Heart left ventricle (tissue), 16 donors: ENCODE measurements around the gene ADAMTSL2. TPM values are rescaled to one million over a fixed set of nuclear protein-coding genes. Genes with fewer than 3 reads are reported as not detected.

ENCODE experiments used
- ATAC-seq, 4 donors: fragments of 200-7000 bp; cut with Tn5 transposase; one replicate each; pipeline ENCODE4 v1.9.1; 2020 to 2022; ENCODE audit warnings: moderate library complexity in 4 of 4, mild to moderate bottlenecking in 3 of 4, moderate number of reproducible peaks in 1 of 4
- DNase-seq, 5 donors: peaks; one replicate each; pipeline ENCODE4 v3.0.0-alpha.2; 2020
- H3K27ac ChIP-seq, 12 donors: fragments of 200-600 bp; sonication (generic) in 4 of 12; one replicate each; pipeline versions ENCODE4 v1.5.0 to v1.8.0; 2016 to 2022; ENCODE audit warnings: mild to moderate bottlenecking in 2 of 12
- H3K27me3 ChIP-seq, 9 donors: fragments of 200-600 bp; sonication (generic) in 2 of 9; one replicate each; pipeline versions ENCODE4 v1.5.1 to v1.8.0; 2016 to 2022; ENCODE audit warnings: mild to moderate bottlenecking in 3 of 9
- H3K36me3 ChIP-seq, 9 donors: fragments of 200-600 bp; sonication (generic) in 2 of 9; one replicate each; pipeline versions ENCODE4 v1.5.0 to v1.8.0; 2018 to 2022; ENCODE audit warnings: mild to moderate bottlenecking in 2 of 9
- H3K4me1 ChIP-seq, 12 donors: fragments of 200-600 bp; sonication (generic) in 4 of 12; one replicate each; pipeline versions ENCODE4 v1.5.0 to v1.8.0; 2016 to 2022; ENCODE audit warnings: mild to moderate bottlenecking in 3 of 12
- H3K4me3 ChIP-seq, 12 donors: fragments of 200-600 bp; sonication (generic) in 4 of 12; one replicate each; pipeline versions ENCODE4 v1.5.0 to v1.8.0; 2017 to 2022; ENCODE audit warnings: mild to moderate bottlenecking in 9 of 12, moderate library complexity in 4 of 12
- H3K9me3 ChIP-seq, 12 donors: fragments of 200-600 bp; sonication (generic) in 4 of 12; one replicate each; pipeline versions ENCODE4 v1.5.0 to v1.8.0; 2016 to 2022; ENCODE audit warnings: mild to moderate bottlenecking in 1 of 12
- POLR2A ChIP-seq, 2 donors: fragments of 450-650 bp; IDR thresholded peaks; one replicate each; pipeline ENCODE4 v1.6.1; 2017; ENCODE audit warnings: antibody characterized with exemption in 2 of 2, mild to moderate bottlenecking in 2 of 2, moderate library complexity in 2 of 2
- WGBS, 4 donors: extraction: QIAGEN DNeasy Blood & Tissue Kit in 2 of 4; methylation state at CpG; one replicate each; pipeline versions ENCODE4 v1.1.5 to v1.1.7; 2013 to 2018; 5-methylcytosine and 5-hydroxymethylcytosine counted together
- intact Hi-C, 10 donors: fragments of 100-400 bp; cut with DNase I; formaldehyde crosslinking; loops; one replicate each; pipeline versions ENCODE4 v1.11.1 to v1.14.2; 2022
- polyA plus RNA-seq, 2 donors: library from polyadenylated mRNA; stranded (reverse); fragments of 200-250 nt; gene quantifications; one replicate each; pipeline ENCODE4 v1.2.3, GENCODE V29; 2013
- total RNA-seq, 9 donors: library from RNA; depleted of rRNA in 2 of 9; stranded (reverse); fragments of >200 nt in 2 of 9; fragmentation: NEBNext Ultra II Directional in 3 of 9; extraction: Animal tissue kit (Norgen Biotek cat#: 25700) in 3 of 9; gene quantifications; one replicate each; pipeline versions ENCODE4 v1.1.0 to v1.2.4, GENCODE V29; 2016 to 2023
- TF ChIP-seq, protein P1 (sequence below), 12 donors: fragments of 200-600 bp; sonication (generic) in 4 of 12; IDR thresholded peaks; one replicate each; pipeline versions ENCODE4 v1.5.0 to v1.8.0; 2018 to 2022; ENCODE audit warnings: antibody characterized with exemption in 12 of 12, mild to moderate bottlenecking in 5 of 12
- donor health status: ischemic (EF 13 %, LVEDD 7.1; RV severe dilation, severe dysfunction).
- donor health status: healthy with polysubstance abuse.
- donor health status: DM: no; HTN: yes; CAD: no.
- donor health status: DM: no; HTN: no; CAD: no.
- donor health status: ischemic (EF 25% LVEDD 6.9; RV normal size, moderate dysfunction).
- donor health status: ischemic (EF 25% LVEDD 5.7; RV mildly dilated, moderate dysfunction).
- donor health status: healthy.
- donor health status: DM: yes; HTN: yes; CAD: no.
- donor health status: ischemic (EF 35%, LVEDD 5.7; RV mildly dilated, moderate dysfunction).
- donor health status: nonischemic (EF 11% LVEDD 7.7; RV severe dilation, severe dysfunction).
- donor health status: DM: yes; HTN: yes; CAD: no.
- donor health status: PGD.
- donor health status: ischemic (EF 29% LVEDD 5.4; RV normal size, mild dysfunction).
- donor health status: nonischemic (EF 23%, LVEDD 6.1; RV moderate dilation, normal function).

The ADAMTSL2 gene
- total and polyA plus RNA-seq, 11 donors, result 2.3 to 5.1 (median 3.7) TPM

DNA sequence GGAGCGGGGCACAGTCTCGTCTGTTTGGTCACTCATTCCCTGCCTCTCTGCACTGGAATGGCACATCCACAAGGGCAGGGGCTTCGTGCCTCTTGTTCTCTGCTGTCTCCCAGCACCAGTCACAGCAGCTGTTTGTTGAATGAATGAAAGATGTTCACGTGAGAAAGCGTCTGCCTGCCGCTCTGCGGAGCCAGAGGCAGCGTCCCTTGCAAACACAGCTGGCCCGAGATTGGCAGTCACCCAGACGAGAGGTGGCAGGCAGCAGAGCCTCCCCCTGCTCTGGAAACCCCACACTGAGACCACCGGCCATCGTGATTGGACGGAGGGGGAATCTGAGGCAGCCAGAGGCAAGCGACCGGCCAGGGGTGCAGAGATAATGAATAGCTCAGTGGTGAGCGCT lies 80.7 kb downstream of the ADAMTSL2 start:
- H3K4me3 ChIP-seq, result no peak overlapping the region
- peaks cover 7 to 78% (median 35%) of the 10 kb centered on the region in 9 donors for H3K27me3 ChIP-seq
- WGBS, 4 donors, result 33 to 57% (median 37%) methylated on average over 5 to 16 of the region's 16 CpGs
- no peak for ATAC-seq
- H3K9me3 ChIP-seq, result no peaks in the 10 kb centered on the region
- no peak overlapping the region for H3K27ac ChIP-seq
- TF ChIP-seq, protein P1, sequence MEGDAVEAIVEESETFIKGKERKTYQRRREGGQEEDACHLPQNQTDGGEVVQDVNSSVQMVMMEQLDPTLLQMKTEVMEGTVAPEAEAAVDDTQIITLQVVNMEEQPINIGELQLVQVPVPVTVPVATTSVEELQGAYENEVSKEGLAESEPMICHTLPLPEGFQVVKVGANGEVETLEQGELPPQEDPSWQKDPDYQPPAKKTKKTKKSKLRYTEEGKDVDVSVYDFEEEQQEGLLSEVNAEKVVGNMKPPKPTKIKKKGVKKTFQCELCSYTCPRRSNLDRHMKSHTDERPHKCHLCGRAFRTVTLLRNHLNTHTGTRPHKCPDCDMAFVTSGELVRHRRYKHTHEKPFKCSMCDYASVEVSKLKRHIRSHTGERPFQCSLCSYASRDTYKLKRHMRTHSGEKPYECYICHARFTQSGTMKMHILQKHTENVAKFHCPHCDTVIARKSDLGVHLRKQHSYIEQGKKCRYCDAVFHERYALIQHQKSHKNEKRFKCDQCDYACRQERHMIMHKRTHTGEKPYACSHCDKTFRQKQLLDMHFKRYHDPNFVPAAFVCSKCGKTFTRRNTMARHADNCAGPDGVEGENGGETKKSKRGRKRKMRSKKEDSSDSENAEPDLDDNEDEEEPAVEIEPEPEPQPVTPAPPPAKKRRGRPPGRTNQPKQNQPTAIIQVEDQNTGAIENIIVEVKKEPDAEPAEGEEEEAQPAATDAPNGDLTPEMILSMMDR (IDR thresholded peaks at IDR 0.05), result no peak
- TF ChIP-seq POLR2A (IDR thresholded peaks at IDR 0.05), result no peak
- intact Hi-C loops, result no loop called here
- H3K36me3 ChIP-seq, result no peaks in the 10 kb centered on the region
- no peaks in the 10 kb centered on the region for H3K4me1 ChIP-seq
- no peak for DNase-seq

DNA sequence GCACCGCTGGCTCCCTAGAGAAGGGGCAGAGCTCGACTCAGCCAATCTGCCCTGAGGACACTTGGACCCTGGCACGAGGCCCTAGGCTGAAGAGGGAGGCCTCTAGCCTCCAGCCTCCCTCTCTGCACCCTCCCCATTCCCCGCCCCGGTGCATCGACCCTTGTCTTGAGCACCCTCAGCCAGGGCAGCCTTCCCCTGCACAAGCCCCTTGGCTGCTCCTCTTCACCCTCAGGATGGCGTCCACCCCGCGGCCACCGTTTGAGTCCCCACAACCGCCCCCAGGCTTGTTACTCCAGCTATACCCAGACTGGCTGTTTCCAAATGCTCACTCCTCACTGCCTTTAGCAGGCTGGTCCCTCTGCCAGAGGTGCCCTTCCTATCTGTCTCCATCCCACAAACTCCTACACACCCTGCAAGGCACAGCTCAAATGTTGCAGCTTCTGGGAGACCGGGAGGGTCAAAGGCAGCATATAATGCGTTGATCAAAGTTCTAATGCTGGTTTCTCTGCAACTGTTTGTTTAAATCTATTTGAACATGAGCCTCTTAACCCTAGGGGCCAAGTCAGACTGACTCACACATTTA lies 81.2 kb downstream of the ADAMTSL2 start:
- Histone ChIP-seq H3K27ac (no peak overlapping the region), H3K4me1 (no peaks in the 10 kb centered on the region), H3K36me3 (no peaks in the 10 kb centered on the region), H3K9me3 (no peaks in the 10 kb centered on the region), H3K27me3 (peaks cover 7 to 74% (median 32%) of the 10 kb centered on the region in 9 donors), H3K4me3 (no peak overlapping the region)
- DNase-seq, result no peak
- no peak for ATAC-seq
- TF ChIP-seq, protein P1 (IDR thresholded peaks at IDR 0.05), result no peak
- no peak for TF ChIP-seq POLR2A (IDR thresholded peaks at IDR 0.05)
- intact Hi-C loops, result no loop called here
- WGBS, 4 donors, result 69 to 87% (median 76%) methylated on average over 10 to 13 of the region's 13 CpGs

DNA sequence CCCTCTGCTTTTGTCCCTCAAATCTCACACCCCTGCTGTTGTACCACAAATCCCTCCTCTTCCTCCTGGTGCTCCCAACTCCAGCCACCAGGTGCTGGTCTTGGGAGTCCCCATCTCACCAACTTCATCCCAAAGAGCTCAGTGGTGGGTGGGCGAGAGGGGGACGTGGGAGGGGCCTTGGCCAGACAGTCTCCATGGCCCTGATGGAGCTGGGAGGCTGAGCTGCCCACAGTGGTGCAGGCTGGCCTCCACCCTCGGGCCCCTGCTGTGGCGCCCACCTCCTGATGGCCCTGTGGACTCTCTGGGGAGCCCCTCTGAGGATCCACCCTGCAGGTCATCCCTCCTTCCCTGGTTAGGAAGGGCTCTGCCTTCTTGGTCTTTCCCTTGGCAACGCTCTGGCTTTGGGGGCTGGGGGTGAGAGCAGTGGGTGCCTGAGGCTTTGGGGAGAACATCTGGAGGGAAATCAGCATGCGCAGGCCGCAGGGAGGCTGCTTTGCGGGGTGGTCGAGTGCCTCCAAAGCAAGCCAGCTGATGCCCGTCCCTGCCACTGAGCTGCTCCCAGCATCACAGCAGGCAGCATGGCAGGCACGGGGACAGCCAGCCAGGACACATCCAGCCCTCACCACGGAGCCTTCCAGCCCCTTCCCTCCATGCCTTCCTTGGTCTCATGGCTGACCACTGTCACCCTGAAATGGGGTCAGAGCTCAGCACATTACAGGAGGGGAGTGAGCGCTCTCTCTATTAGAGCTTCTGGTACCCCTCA lies 82.3 kb downstream of the ADAMTSL2 start:
- TF ChIP-seq, protein P1 (IDR thresholded peaks at IDR 0.05), result no peak
- TF ChIP-seq POLR2A (IDR thresholded peaks at IDR 0.05), result no peak
- H3K4me1 ChIP-seq, result no peaks in the 10 kb centered on the region
- ATAC-seq (peak in 1 of 4 donors; percentile 29), DNase-seq (no peak)
- intact Hi-C loops, result no loop called here
- no peaks in the 10 kb centered on the region for H3K36me3 ChIP-seq
- no peak overlapping the region for H3K4me3 ChIP-seq
- H3K9me3 ChIP-seq, result no peaks in the 10 kb centered on the region
- H3K27me3 ChIP-seq, result peaks cover 9 to 68% (median 27%) of the 10 kb centered on the region in 9 donors
- 69 to 82% (median 79%) methylated on average over 9 to 13 of the region's 13 CpGs for WGBS, 4 donors
- H3K27ac ChIP-seq, result no peak overlapping the region

DNA sequence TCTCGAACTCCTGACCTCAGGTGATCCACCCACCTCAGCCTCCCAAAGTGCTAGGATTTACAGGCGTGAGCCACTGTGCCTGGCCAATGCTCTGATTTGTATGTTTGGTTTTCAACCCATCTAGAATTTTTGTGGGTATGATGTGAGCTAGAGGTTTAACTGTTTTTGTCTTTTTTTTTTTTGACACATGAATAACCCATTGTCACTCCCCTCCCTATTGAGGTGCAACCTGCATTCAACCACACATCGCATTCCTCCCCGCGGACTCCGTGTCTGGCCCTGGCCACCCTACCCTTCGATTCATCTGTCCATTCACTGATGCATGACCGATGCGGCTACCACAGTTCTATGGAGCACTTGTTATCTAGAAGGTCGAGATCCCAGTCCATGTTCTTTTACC lies 84.2 kb downstream of the ADAMTSL2 start:
- WGBS, 4 donors, result 84 to 87% (median 86%) methylated on average over 10 of the region's 10 CpGs
- Histone ChIP-seq H3K4me3 (no peak overlapping the region), H3K4me1 (no peaks in the 10 kb centered on the region), H3K27ac (no peak overlapping the region), H3K27me3 (peaks cover 12 to 70% (median 26%) of the 10 kb centered on the region in 9 donors), H3K36me3 (no peaks in the 10 kb centered on the region), H3K9me3 (no peaks in the 10 kb centered on the region)
- intact Hi-C loops, result no loop called here
- DNase-seq, result no peak
- no peak for TF ChIP-seq POLR2A (IDR thresholded peaks at IDR 0.05)
- TF ChIP-seq, protein P1 (IDR thresholded peaks at IDR 0.05), result no peak
- ATAC-seq, result no peak
